ENCODE data around the gene ANKRD10. TPM values are rescaled to one million over a fixed set of nuclear protein-coding genes. Genes with fewer than 3 reads are reported as not detected.

The ANKRD10 gene
- total and polyA plus RNA-seq, 5 donors: 41.1 to 90.9 (median 61.1) TPM

DNA sequence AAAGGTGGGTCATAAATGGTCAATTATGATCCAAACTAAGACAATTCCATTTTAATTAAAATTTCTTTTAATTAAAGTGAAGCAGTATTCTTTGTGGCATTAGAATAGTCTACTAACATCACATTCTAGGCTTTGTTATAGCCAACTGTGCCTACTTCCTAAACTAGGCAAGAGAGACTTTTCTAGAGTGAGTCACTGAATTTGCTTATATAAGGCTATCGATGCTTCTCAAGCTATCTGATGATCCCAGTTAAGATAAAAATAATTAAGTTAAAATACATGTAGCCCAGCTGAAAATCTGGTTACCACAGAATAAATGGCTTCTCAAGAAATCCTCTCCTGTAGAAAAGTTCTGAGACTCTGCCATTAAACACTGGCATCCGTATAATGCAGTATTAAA is 12.5 kb downstream of the ANKRD10 start:
- DNase-seq (no peak), ATAC-seq (no peak)
- Histone ChIP-seq H3K4me3 (ENCODE audit: low read length) (no peak overlapping the region), H3K27ac (ENCODE audit: low read length) (no peak overlapping the region), H3K9me3 (ENCODE audit: control insufficient read depth, low read length) (no peaks in the 10 kb centered on the region), H3K4me1 (ENCODE audit: control insufficient read depth, insufficient read depth, low read length) (peaks cover 1% of the 10 kb centered on the region), H3K27me3 (ENCODE audit: control insufficient read depth, insufficient read depth) (no peaks in the 10 kb centered on the region)
- WGBS: 86% methylated on average over 2 of the region's 2 CpGs
- intact Hi-C loops (cut with DNase I): no loop called here

- H3K27ac ChIP-seq (ENCODE audit: low read length): no peak overlapping the region
- H3K27me3 ChIP-seq (ENCODE audit: control insufficient read depth, insufficient read depth): no peaks in the 10 kb centered on the region
- 81% methylated on average over 6 of the region's 6 CpGs for WGBS
- no peaks in the 10 kb centered on the region for H3K9me3 ChIP-seq (ENCODE audit: control insufficient read depth, low read length)
- no peak overlapping the region for H3K4me3 ChIP-seq (ENCODE audit: low read length)
- no peak for ATAC-seq
- DNase-seq: no peak
- intact Hi-C loops (cut with DNase I): no loop called here
- no peaks in the 10 kb centered on the region for H3K4me1 ChIP-seq (ENCODE audit: control insufficient read depth, insufficient read depth, low read length)
These were observed 17.3 kb downstream of the ANKRD10 start for GRCh38 chr13:110897521-110897920.

- Histone ChIP-seq H3K4me1 (ENCODE audit: control insufficient read depth, insufficient read depth, low read length) (no peaks in the 10 kb centered on the region), H3K9me3 (ENCODE audit: control insufficient read depth, low read length) (no peaks in the 10 kb centered on the region), H3K27me3 (ENCODE audit: control insufficient read depth, insufficient read depth) (no peaks in the 10 kb centered on the region), H3K4me3 (ENCODE audit: low read length) (no peak overlapping the region), H3K27ac (ENCODE audit: low read length) (no peak overlapping the region)
- ATAC-seq: no peak
- intact Hi-C loops (cut with DNase I): no loop called here
- 91% methylated on average over 1 of the region's 1 CpG for WGBS
- no peak for DNase-seq
These were observed 17.9 kb downstream of the ANKRD10 start for GRCh38 chr13:110897014-110897413.

DNA sequence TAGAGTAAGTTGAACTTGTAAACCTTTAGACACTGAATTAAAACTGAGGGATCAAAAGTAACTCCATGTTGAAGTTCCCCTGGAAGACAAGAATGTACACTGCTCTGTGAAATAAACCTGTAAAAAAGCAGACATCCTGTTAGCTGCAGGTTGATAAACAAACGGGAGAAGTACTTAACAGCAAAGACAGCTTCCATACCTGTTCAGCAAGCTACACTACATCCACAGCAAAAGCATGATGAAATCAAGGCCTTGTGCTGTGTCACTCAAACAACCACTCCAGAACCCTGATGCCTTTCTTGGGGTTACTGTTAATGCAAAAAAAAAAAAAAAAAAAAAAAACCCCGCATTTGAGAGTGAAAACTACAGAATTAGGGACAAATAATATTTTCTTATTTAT is 20.8 kb downstream of the ANKRD10 start:
- Histone ChIP-seq H3K27ac (ENCODE audit: low read length) (no peak overlapping the region), H3K27me3 (ENCODE audit: control insufficient read depth, insufficient read depth) (no peaks in the 10 kb centered on the region), H3K4me1 (ENCODE audit: control insufficient read depth, insufficient read depth, low read length) (no peaks in the 10 kb centered on the region), H3K9me3 (ENCODE audit: control insufficient read depth, low read length) (no peaks in the 10 kb centered on the region), H3K4me3 (ENCODE audit: low read length) (no peak overlapping the region)
- intact Hi-C loops (cut with DNase I): no loop called here
- DNase-seq: no peak
- no peak for ATAC-seq
- 84% methylated on average over 2 of the region's 2 CpGs for WGBS

- ATAC-seq (no peak), DNase-seq (no peak)
- no peak overlapping the region for H3K4me3 ChIP-seq (ENCODE audit: low read length)
- H3K4me1 ChIP-seq (ENCODE audit: control insufficient read depth, insufficient read depth, low read length): no peaks in the 10 kb centered on the region
- intact Hi-C loops (cut with DNase I): no loop called here
- WGBS: 77% methylated on average over 2 of the region's 2 CpGs
- no peaks in the 10 kb centered on the region for H3K9me3 ChIP-seq (ENCODE audit: control insufficient read depth, low read length)
- H3K27ac ChIP-seq (ENCODE audit: low read length): no peak overlapping the region
- H3K27me3 ChIP-seq (ENCODE audit: control insufficient read depth, insufficient read depth): no peaks in the 10 kb centered on the region
These were observed 21.3 kb downstream of the ANKRD10 start for GRCh38 chr13:110893571-110893970.

GRCh38 chr13:110890279-110891165 is 24.3 kb downstream of the ANKRD10 start:
- Histone ChIP-seq H3K27me3 (ENCODE audit: control insufficient read depth, insufficient read depth) (no peaks in the 10 kb centered on the region), H3K4me3 (ENCODE audit: low read length) (no peak overlapping the region), H3K4me1 (ENCODE audit: control insufficient read depth, insufficient read depth, low read length) (peaks cover 6% of the 10 kb centered on the region), H3K9me3 (ENCODE audit: control insufficient read depth, low read length) (no peaks in the 10 kb centered on the region), H3K27ac (ENCODE audit: low read length) (no peak overlapping the region)
- no peak for DNase-seq
- intact Hi-C loops (cut with DNase I): no loop called here
- 76% methylated on average over 8 of the region's 8 CpGs for WGBS
- ATAC-seq: no peak

- Histone ChIP-seq H3K27ac (ENCODE audit: low read length) (no peak overlapping the region), H3K4me1 (ENCODE audit: control insufficient read depth, insufficient read depth, low read length) (peaks cover 6% of the 10 kb centered on the region), H3K4me3 (ENCODE audit: low read length) (no peak overlapping the region), H3K9me3 (ENCODE audit: control insufficient read depth, low read length) (no peaks in the 10 kb centered on the region), H3K27me3 (ENCODE audit: control insufficient read depth, insufficient read depth) (no peaks in the 10 kb centered on the region)
- intact Hi-C loops (cut with DNase I): no loop called here
- ATAC-seq (no peak), DNase-seq (no peak)
- WGBS: 70% methylated on average over 3 of the region's 3 CpGs
These were observed 26.5 kb downstream of the ANKRD10 start for GRCh38 chr13:110888390-110888789.

GRCh38 chr13:110887597-110888333 is 27.1 kb downstream of the ANKRD10 start:
- H3K4me1 ChIP-seq (ENCODE audit: control insufficient read depth, insufficient read depth, low read length): peaks cover 6% of the 10 kb centered on the region
- H3K27ac ChIP-seq (ENCODE audit: low read length): peak overlapping the region; percentile 48
- ATAC-seq: peak; percentile 65 to 80
- H3K9me3 ChIP-seq (ENCODE audit: control insufficient read depth, low read length): no peaks in the 10 kb centered on the region
- intact Hi-C loops (cut with DNase I): no loop called here
- H3K27me3 ChIP-seq (ENCODE audit: control insufficient read depth, insufficient read depth): no peaks in the 10 kb centered on the region
- DNase-seq: peak in 1 of 3 donors; percentile 67
- no peak overlapping the region for H3K4me3 ChIP-seq (ENCODE audit: low read length)
- 36% methylated on average over 9 of the region's 9 CpGs for WGBS

DNA sequence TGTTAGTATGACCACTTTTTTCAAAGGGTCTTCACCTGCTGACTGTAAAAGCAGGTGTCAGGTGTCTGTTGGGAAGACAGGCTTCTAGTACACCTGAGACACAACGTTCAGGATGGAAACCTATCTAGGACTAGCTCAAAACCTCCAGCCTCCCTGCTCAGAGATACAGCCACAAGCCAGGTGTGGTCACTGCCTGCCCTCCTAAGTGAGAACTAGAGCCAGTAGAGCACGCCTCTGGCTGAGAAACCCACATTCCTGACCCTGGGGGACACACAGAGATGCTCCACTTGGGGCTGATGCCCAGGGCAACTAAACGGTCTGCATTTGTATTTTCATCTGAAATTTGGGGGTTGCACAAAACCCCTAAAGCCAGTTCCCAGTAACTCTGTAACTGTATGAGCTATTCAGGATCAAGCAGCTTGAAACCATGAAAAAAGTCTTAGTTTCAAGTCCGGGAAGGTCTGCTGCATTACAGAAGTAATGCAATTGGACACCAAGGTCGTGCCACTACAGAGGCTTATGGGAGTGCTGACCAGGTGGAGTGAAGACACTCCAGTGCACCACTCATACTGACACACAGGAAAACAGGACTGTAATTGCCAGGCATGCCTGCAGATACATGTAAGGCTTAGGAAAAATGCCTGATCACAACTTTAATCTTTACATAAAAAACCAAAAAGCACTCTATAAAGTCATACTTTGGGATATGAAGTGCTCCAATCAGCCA is 27.8 kb downstream of the ANKRD10 start:
- intact Hi-C loops (cut with DNase I): no loop called here
- no peak overlapping the region for H3K27ac ChIP-seq (ENCODE audit: low read length)
- H3K9me3 ChIP-seq (ENCODE audit: control insufficient read depth, low read length): no peaks in the 10 kb centered on the region
- ATAC-seq (peak in 1 of 2 donors; percentile 36), DNase-seq (no peak)
- H3K4me1 ChIP-seq (ENCODE audit: control insufficient read depth, insufficient read depth, low read length): peaks cover 6% of the 10 kb centered on the region
- no peak overlapping the region for H3K4me3 ChIP-seq (ENCODE audit: low read length)
- H3K27me3 ChIP-seq (ENCODE audit: control insufficient read depth, insufficient read depth): no peaks in the 10 kb centered on the region
- WGBS: 61% methylated on average over 5 of the region's 5 CpGs

DNA sequence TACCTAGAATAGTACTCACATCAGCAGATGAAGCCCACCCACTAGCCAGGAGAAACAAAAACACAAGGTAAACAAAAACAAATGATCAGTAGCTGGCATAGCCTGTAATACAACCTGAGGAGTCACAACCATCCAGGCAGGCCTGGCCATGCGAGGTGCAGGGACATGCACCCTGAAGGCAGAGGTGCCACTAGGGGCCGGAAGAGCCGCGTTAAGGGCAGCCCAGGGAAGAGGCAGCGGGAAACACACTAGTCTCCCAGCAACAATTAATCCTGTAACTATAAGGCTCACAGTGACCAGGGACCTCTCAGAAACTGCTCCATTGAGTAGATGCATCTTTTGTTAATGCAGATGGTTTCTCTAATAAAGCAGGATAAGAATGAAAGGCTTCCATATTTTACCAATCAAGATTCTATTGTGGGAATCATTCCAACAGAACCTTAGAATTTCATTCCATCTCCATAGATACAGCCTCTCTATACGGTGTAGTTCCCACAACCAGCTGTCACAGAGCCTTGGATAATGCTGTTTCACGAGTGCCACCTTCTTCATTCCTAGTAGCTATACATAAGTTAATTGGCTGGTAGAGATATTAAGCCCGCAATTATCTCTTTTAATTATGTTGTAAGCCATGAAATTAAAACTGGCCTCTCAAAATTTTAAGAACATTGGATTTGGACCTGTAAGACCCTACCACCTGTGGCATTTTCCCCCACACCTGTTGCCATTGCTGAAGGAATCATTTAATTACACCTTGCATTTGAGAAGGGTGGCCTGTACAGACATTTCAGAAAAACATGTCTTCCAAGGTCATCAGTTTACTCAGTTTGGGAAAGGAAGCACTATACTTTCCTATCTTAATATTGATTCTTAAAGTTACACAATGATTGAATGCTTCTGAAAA is 28.7 kb downstream of the ANKRD10 start:
- WGBS: 55% methylated on average over 8 of the region's 8 CpGs
- Histone ChIP-seq H3K4me1 (ENCODE audit: control insufficient read depth, insufficient read depth, low read length) (peaks cover 6% of the 10 kb centered on the region), H3K9me3 (ENCODE audit: control insufficient read depth, low read length) (no peaks in the 10 kb centered on the region), H3K27me3 (ENCODE audit: control insufficient read depth, insufficient read depth) (no peaks in the 10 kb centered on the region), H3K27ac (ENCODE audit: low read length) (no peak overlapping the region), H3K4me3 (ENCODE audit: low read length) (no peak overlapping the region)
- intact Hi-C loops (cut with DNase I): no loop called here
- peak in 1 of 2 donors; percentile 29 for ATAC-seq
- no peak for DNase-seq

All from right cardiac atrium (tissue), 5 donors.